HG02973 (cell line): Measurements from ENCODE around the gene POU2F1.

Experiments used
- ATAC-seq: cut with Tn5 transposase; IDR thresholded peaks from one replicate; pipeline ENCODE4 v1.9.1; 2021; ENCODE audit warnings: moderate library complexity; ENCODE audit not compliant: unreplicated experiment

POU2F1 gene

DNA sequence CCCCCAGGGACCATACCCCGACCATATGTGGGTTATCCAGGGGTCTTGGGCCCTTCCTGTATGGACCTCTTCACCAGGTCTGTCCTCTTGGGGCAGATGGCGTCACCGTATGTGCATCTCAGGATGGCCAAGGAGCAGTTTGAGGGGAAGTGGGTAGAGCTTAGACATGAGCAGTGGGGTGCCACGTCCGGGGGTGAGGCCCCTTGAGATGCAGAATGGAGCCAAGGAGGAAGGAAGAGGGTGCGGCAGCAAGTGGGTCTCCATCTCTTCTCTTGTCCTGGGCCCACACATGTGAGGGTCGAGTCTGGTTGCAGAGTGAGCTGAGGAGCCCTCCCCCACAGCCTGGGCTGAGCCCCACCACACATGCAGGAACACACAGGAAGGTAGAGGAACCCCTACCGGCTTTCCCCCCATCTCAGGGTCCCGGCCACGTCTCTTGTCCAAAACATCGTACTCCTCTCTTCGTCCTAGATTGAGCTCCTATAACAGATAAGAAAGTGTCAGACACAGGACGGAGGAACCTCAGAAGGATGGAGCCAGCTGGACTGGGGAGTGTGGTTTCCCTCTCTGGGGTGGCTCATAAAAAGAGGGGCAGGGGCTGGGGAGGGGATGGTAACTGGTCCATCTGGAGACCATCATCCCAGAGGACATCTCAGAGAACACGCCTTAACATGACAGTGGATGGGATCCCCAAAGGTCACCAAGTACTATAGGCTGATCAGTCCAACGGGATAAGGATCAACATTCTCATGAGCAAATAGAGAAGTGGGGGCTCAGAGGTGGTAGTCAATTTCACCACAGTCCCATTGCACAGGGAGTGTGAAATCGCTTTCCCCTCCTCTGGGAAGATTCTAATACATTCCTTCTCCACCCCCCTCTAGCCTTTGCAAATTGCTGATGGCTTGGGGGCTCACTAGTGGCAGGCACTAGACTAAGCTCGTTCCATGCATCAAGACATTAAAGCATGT lies 217.8 kb downstream of the POU2F1 start:
- ATAC-seq, result no peak

- ATAC-seq, result no peak
These were observed 218.8 kb downstream of the POU2F1 start for GRCh38 chr1:167439301-167439988.

DNA sequence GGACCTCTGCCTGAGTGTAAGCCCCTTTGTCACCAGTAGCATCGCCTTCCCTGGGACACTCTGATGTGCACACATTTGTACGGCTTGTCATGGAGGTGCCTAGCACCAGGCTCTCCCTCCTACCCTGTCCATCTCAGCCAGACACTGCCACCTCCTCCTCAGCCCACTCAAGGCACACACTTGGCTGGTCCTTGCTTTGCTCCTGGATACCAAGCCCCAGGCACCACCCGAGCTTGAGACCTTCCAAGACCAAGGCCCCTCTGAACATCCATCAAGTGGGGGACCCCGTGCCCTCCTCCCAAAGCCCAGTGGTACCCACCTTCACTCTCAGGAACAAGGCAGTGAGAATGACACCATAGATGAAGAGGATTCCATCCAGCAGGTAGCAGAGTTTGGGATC lies 219.7 kb downstream of the POU2F1 start:
- ATAC-seq, result no peak

DNA sequence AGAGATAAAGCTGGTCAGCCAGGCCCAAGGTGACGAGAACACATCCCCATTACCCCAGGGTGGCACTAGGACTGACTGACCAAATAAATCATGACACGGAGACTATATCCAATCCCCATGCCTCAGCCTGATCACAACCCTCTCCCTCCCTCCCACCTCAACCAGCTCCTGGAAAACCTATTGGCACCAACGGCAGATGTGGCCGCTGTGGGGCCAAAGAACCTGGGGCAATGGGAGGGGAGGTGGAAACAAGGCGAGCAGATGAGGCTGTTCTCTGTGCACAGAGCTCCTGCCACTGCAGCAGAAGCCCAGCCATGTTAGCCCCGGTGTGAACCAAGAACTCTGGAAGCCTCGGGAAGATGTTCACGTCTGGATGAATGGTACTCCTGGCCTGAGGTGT lies 220.1 kb downstream of the POU2F1 start:
- no peak for ATAC-seq

- no peak for ATAC-seq
These were observed 220.5 kb downstream of the POU2F1 start for GRCh38 chr1:167441222-167441621.

GRCh38 chr1:167442142-167442848 lies 221.6 kb downstream of the POU2F1 start:
- ATAC-seq, result peak; percentile 88

DNA sequence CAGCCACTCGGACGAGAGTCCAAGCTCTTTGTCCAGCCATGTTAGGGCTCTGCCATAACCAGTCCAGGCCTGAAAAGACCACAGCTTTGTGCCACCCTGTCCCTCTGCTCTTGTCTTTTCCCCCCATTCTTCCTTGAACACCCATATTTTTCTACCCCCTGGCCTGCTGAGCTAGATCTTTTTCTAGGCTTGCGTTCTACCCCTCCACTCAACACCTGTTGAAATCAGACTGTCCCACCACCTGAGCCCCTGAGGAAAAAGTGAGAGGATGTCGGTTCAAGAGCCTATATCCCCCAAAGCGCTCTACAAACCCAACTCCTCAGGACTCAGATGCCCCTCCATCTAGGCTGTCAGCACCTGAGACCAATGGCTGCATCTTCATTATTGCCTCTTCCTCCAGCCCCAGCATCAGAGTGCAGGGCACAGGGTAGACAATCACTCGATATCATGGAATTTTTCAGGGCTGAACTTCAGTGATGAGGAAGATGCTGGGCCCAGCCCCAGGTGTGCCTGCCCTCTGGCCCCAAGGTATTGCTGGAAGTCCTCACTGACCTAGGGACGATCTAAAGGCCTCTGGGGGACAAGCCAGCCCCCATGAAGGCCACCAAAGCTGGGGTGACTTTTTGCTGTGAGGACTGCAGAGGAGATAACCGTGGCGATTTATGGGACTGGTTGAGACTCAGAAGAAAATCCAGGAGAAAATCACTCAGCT lies 222.3 kb downstream of the POU2F1 start:
- ATAC-seq, result no peak

GRCh38 chr1:167443757-167444156 lies 223.1 kb downstream of the POU2F1 start:
- ATAC-seq, result no peak

DNA sequence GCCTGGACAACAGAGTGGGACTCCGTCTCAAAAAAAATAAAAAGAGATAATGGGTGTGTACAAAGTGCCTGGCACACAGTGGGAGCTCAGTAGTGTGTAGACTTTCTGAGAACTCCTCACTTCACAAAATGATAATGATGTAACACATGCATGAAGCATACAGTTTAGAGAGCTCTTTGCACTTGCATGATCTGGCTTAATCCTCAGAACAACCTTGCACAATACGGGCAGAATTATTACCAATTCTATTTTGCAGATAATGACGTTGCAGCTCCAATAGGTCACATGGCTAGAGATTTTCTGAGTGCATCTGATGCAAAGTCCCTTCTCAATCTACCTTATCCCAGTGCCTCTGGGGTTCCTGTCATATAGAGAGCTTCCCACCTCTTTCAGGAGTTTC lies 226.3 kb downstream of the POU2F1 start:
- ATAC-seq, result no peak

DNA sequence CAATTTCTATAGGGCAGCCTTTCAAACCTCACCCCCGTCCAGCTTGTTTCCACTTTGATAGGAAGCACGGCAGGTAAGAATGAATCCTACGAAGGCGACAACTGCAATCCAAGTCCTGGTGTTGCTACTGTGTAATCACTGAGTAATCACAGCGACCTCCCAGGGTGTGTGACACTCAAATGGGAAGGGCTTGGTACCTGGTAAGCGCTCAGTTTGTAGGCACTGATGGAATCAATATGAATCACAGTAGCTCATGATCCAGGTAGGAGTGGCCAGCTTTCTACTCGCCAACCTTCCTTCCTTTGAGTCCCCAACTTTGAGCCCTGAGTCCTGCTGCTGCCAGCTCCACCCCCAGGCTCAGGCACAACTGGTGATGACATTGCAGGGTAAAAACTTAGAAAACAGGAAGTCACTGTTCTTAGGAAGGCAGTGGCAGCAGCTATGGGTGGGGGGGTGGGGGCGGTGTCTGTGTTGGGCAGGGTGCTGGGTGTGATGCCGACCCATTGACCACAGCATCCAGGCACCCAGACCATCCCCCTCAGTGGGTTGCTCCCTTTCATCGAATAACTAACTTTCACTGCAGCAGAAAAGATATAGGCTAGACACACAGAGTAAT lies 226.9 kb downstream of the POU2F1 start:
- ATAC-seq, result no peak

DNA sequence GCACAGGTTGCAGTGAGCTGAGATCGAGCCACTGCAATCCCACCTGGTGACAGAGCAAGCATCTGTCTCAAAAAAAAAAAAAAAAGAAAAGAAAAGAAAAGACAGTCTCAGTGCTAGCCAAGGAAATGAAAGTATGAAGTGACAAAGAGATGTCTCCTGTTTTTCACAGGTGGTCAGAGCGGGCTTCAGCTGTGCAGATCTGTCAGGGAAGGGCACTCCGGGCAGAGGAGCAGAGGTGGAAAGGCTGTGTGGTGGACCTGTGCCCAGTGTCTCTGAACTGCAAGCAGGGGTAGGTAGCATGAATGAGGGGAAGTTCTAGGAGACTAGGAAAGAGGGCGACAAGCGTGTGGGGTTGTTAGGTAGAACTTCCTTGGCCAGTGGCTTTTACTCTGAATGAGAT lies 230.2 kb downstream of the POU2F1 start:
- no peak for ATAC-seq

GRCh38 chr1:167452483-167452882 lies 231.8 kb downstream of the POU2F1 start:
- no peak for ATAC-seq

DNA sequence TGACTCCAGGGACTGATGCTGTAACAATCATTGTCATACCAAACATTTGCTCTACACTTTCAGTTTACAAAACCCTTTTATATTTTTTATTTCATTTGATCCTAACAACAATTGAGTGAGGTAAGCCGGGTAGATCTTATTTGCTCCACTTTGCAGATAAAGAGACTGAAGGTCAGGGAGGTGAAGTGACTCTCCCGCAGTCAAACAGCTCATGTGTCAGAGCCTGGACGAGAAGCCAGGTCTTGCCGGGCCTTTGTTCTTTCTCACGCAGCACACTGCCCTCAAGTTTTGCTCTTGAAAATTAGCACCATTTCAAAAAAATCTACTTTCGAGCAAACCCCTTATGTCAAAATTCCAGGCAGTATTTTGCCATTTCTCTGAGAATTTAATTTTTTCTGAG lies 232.4 kb downstream of the POU2F1 start:
- no peak for ATAC-seq

GRCh38 chr1:167454304-167454893 lies 233.7 kb downstream of the POU2F1 start:
- ATAC-seq, result no peak

DNA sequence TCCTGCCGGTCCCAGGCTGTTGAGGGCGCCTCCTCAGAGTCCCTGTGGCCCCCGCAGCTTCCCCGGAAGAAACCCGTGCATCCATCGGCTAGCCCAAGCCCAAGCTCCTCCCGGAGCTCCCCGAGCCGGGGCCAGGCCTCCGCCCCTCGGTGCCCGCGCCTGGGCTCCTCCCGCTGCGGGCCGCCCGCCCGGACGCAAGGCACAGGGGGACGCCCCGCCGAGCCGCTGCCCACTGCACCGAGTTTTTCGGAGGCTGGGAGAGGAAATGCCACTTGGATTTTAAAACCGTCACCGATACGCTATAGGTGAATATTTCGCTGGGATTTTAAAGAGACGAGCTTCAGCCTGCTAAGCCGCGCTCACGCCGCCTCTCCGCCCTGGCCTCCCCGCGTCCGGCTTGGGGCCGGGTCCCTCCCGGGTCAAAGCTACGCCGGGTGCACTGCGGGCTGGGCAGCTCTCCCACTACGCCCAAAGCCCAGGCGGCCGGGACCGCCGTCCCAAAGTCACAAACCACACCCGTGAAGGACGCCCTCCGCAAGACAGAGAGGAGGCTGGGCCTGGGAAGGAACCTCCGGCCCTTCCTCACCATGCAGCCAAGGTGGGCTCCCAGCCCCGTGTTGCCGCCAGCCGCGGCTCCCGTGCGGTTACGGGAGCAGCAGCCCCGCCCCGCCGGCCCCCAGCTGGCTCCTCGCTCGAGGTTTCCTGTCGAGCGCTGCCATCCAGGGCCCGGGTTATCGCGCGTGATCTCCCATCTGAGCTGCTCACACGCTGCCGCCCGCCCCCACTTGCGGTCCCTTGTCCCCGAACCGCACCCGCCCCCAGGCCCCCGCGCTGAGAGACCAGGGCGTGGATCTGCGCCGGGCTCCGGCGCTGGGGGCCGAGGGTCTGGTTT lies 234.5 kb downstream of the POU2F1 start:
- no peak for ATAC-seq

- no peak for ATAC-seq
These were observed 235.2 kb downstream of the POU2F1 start for GRCh38 chr1:167455786-167456446.

- ATAC-seq, result no peak
These were observed 235.8 kb downstream of the POU2F1 start for GRCh38 chr1:167456524-167456923.

DNA sequence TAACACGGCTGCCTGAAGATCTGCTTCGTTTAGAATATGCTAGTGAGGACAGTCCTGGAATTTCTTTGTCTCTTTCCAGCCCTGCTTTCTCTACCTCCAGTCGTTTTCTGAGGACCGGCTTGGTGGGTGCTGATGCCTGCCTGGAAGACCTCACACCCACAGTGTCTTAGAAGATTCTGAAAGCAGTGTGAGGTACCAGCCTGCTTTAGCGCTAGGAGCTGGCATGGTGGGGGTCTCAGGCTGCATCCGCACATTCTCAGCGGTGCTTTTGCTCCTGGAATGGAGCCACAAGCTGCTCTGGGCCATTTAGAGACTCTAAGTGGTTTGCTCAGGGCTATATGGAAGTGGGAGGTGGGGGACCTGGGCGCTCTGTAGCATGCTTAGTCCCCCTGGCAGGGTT lies 236.2 kb downstream of the POU2F1 start:
- ATAC-seq, result no peak
